Hepatocyte (in vitro differentiated cells): ENCODE measurements around the gene PLCD1.

Source experiments
- EZH2 ChIP-seq: fragments of 200-600 bp; sonication (generic); IDR thresholded peaks from 2 replicates; pipeline ENCODE4 v1.6.1; 2016; ENCODE audit warnings: antibody characterized with exemption, mild to moderate bottlenecking, borderline replicate concordance
- TF ChIP-seq, protein P1 (sequence below): fragments of 200-600 bp; sonication (generic); IDR thresholded peaks from 2 replicates; pipeline ENCODE4 v1.5.1; 2016; ENCODE audit warnings: antibody characterized with exemption, mild to moderate bottlenecking; ENCODE audit not compliant: poor library complexity

DNA sequence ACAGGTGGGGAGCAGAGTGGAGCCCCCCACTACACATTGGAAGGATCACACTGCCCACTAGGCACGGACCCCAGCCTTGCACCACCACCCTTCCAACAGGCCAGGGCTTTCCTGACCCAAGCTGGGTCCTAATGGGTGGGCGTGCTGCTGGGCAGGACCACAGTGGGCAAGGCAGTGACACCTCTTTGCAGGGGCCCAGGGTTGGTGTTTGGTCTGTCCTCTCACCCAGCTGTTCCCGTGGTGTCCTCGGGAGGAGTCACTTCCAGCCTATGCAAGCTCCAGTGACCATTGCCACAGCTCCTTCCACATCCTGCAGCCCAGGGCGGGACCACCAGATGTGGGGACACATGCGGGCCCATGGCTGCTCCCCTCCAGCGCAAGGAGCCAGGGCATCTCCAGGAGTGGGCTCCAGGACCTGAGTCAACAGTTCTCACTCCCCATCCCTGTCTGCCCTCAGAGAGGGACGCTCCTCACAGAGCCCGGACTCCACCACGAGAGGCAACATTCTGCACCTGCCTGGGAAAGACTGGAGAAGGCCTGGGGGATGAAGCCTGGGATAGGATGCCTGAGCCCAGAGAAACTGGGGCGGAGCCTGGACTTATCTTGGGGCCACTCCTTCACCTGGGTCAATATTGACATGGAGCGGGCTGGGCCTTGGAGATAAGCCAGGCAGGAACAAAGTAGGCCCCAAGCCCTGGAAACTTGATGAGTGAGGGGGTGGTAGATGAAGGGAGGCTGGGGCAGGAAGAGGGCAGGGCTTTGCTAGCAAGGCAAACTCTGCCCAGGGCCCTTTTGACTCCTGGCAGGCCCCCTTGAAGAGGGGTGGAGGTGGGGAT lies 42.7 kb downstream of the PLCD1 start:
- TF ChIP-seq, protein P1, sequence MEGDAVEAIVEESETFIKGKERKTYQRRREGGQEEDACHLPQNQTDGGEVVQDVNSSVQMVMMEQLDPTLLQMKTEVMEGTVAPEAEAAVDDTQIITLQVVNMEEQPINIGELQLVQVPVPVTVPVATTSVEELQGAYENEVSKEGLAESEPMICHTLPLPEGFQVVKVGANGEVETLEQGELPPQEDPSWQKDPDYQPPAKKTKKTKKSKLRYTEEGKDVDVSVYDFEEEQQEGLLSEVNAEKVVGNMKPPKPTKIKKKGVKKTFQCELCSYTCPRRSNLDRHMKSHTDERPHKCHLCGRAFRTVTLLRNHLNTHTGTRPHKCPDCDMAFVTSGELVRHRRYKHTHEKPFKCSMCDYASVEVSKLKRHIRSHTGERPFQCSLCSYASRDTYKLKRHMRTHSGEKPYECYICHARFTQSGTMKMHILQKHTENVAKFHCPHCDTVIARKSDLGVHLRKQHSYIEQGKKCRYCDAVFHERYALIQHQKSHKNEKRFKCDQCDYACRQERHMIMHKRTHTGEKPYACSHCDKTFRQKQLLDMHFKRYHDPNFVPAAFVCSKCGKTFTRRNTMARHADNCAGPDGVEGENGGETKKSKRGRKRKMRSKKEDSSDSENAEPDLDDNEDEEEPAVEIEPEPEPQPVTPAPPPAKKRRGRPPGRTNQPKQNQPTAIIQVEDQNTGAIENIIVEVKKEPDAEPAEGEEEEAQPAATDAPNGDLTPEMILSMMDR = no peak
- no peak for TF ChIP-seq EZH2
